OCI-LY3 (cell line): ENCODE data around the gene CDC25A.
"Not testable (repeated sequence)": the region's sequence is repeated elsewhere in the genome, so short reads cannot be mapped to it uniquely, and the experiment has no call there.

ENCODE experiments used
- EZH2phosphoT487 ChIP-seq: fragments of 200-600 bp; shearing (Covaris generic); IDR thresholded peaks from 2 replicates; pipeline ENCODE4 v1.6.1; 2018; ENCODE audit warnings: antibody characterized with exemption, mixed run types, low read depth
- TF ChIP-seq, protein P1 (sequence below): fragments of 200-600, 300-600 bp; sonication (generic); IDR thresholded peaks from 2 replicates; pipeline ENCODE4 v1.5.1; 2014; ENCODE audit warnings: antibody characterized with exemption, low read length, low read depth

DNA sequence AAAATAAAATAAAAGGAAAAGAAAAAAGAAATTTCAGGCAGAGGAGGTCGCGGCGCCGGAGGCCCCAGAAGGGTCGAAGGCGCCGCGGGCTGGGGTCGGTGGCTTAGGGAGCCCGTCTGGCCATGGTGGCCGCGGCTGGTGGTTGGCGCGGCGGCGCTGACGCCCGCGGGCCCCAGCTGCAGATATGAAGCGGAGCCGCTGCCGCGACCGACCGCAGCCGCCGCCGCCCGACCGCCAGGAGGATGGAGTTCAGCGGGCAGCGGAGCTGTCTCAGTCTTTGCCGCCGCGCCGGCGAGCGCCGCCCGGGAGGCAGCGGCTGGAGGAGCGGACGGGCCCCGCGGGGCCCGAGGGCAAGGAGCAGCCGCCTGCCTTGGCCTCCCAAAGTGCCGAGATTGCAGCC is 22.3 kb upstream of the CDC25A start:
- TF ChIP-seq, protein P1, sequence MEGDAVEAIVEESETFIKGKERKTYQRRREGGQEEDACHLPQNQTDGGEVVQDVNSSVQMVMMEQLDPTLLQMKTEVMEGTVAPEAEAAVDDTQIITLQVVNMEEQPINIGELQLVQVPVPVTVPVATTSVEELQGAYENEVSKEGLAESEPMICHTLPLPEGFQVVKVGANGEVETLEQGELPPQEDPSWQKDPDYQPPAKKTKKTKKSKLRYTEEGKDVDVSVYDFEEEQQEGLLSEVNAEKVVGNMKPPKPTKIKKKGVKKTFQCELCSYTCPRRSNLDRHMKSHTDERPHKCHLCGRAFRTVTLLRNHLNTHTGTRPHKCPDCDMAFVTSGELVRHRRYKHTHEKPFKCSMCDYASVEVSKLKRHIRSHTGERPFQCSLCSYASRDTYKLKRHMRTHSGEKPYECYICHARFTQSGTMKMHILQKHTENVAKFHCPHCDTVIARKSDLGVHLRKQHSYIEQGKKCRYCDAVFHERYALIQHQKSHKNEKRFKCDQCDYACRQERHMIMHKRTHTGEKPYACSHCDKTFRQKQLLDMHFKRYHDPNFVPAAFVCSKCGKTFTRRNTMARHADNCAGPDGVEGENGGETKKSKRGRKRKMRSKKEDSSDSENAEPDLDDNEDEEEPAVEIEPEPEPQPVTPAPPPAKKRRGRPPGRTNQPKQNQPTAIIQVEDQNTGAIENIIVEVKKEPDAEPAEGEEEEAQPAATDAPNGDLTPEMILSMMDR: not testable (repeated sequence)
- TF ChIP-seq EZH2phosphoT487: not testable (repeated sequence)
